IPS-20b (cell line): ENCODE data around the gene POU2AF1.

Experiments
- H3K27ac ChIP-seq: one replicate; pipeline ENCODE4 v1.5.1; 2013; ENCODE audit warnings: low read length
- H3K27me3 ChIP-seq: 2 replicates; pipeline ENCODE4 v1.6.1; 2013; ENCODE audit warnings: mild to moderate bottlenecking, low read length, inconsistent platforms; ENCODE audit not compliant: insufficient read depth
- H3K36me3 ChIP-seq: 2 replicates; pipeline ENCODE4 v1.6.1; 2013; ENCODE audit warnings: low read depth, mild to moderate bottlenecking, inconsistent platforms, low read length, moderate library complexity; ENCODE audit not compliant: insufficient read depth
- H3K4me1 ChIP-seq: 2 replicates; pipeline ENCODE4 v1.6.1; 2013; ENCODE audit warnings: mild to moderate bottlenecking, control low read depth, inconsistent platforms, low read length, moderate library complexity; ENCODE audit not compliant: insufficient read depth
- H3K4me3 ChIP-seq: 2 replicates; pipeline ENCODE4 v1.5.1; 2013; ENCODE audit warnings: mild to moderate bottlenecking, low read length, inconsistent platforms
- H3K9ac ChIP-seq: 2 replicates; pipeline ENCODE4 v1.6.1; 2013; ENCODE audit warnings: low read depth, mild to moderate bottlenecking, inconsistent platforms, low read length, moderate library complexity
- H3K9me3 ChIP-seq: 2 replicates; pipeline ENCODE4 v1.6.1; 2013; ENCODE audit warnings: mild to moderate bottlenecking, low read depth, low read length, inconsistent platforms; ENCODE audit not compliant: insufficient read depth

Gene POU2AF1

GRCh38 chr11:111355956-111356659 lies 23.0 kb downstream of the POU2AF1 start:
- H3K9ac ChIP-seq: no peak overlapping the region
- H3K27me3 ChIP-seq: no peaks in the 10 kb centered on the region
- H3K27ac ChIP-seq: no peak overlapping the region
- H3K9me3 ChIP-seq: no peaks in the 10 kb centered on the region
- no peaks in the 10 kb centered on the region for H3K4me1 ChIP-seq
- no peaks in the 10 kb centered on the region for H3K36me3 ChIP-seq
- no peak overlapping the region for H3K4me3 ChIP-seq

- no peaks in the 10 kb centered on the region for H3K36me3 ChIP-seq
- H3K27me3 ChIP-seq: no peaks in the 10 kb centered on the region
- no peak overlapping the region for H3K27ac ChIP-seq
- H3K9ac ChIP-seq: no peak overlapping the region
- H3K4me1 ChIP-seq: no peaks in the 10 kb centered on the region
- no peaks in the 10 kb centered on the region for H3K9me3 ChIP-seq
- H3K4me3 ChIP-seq: no peak overlapping the region
These were observed 24.0 kb downstream of the POU2AF1 start for GRCh38 chr11:111355101-111355500.

GRCh38 chr11:111354601-111354891 lies 24.5 kb downstream of the POU2AF1 start:
- H3K9ac ChIP-seq: no peak overlapping the region
- H3K27me3 ChIP-seq: no peaks in the 10 kb centered on the region
- no peak overlapping the region for H3K4me3 ChIP-seq
- no peaks in the 10 kb centered on the region for H3K36me3 ChIP-seq
- H3K4me1 ChIP-seq: no peaks in the 10 kb centered on the region
- H3K9me3 ChIP-seq: no peaks in the 10 kb centered on the region
- H3K27ac ChIP-seq: no peak overlapping the region

- Histone ChIP-seq H3K4me1 (no peaks in the 10 kb centered on the region), H3K4me3 (no peak overlapping the region), H3K36me3 (no peaks in the 10 kb centered on the region), H3K9me3 (no peaks in the 10 kb centered on the region), H3K27ac (no peak overlapping the region), H3K9ac (no peak overlapping the region), H3K27me3 (no peaks in the 10 kb centered on the region)
These were observed 25.1 kb downstream of the POU2AF1 start for GRCh38 chr11:111353776-111354600.

- no peak overlapping the region for H3K9ac ChIP-seq
- H3K4me3 ChIP-seq: no peak overlapping the region
- H3K36me3 ChIP-seq: no peaks in the 10 kb centered on the region
- no peaks in the 10 kb centered on the region for H3K4me1 ChIP-seq
- H3K27ac ChIP-seq: no peak overlapping the region
- no peaks in the 10 kb centered on the region for H3K9me3 ChIP-seq
- H3K27me3 ChIP-seq: no peaks in the 10 kb centered on the region
These were observed 26.0 kb downstream of the POU2AF1 start for GRCh38 chr11:111352935-111353710.

GRCh38 chr11:111352231-111352746 lies 26.8 kb downstream of the POU2AF1 start:
- H3K4me3 ChIP-seq: no peak overlapping the region
- no peaks in the 10 kb centered on the region for H3K36me3 ChIP-seq
- H3K9me3 ChIP-seq: no peaks in the 10 kb centered on the region
- no peaks in the 10 kb centered on the region for H3K27me3 ChIP-seq
- no peak overlapping the region for H3K9ac ChIP-seq
- H3K27ac ChIP-seq: no peak overlapping the region
- H3K4me1 ChIP-seq: no peaks in the 10 kb centered on the region

GRCh38 chr11:111351374-111352055 lies 27.6 kb downstream of the POU2AF1 start:
- H3K36me3 ChIP-seq: no peaks in the 10 kb centered on the region
- peaks cover 5% of the 10 kb centered on the region; the same call in 1 of the 2 replicates for H3K4me1 ChIP-seq
- H3K27me3 ChIP-seq: no peaks in the 10 kb centered on the region
- no peaks in the 10 kb centered on the region for H3K9me3 ChIP-seq
- no peak overlapping the region for H3K9ac ChIP-seq
- no peak overlapping the region for H3K4me3 ChIP-seq
- H3K27ac ChIP-seq: no peak overlapping the region

- H3K27ac ChIP-seq: no peak overlapping the region
- H3K9ac ChIP-seq: no peak overlapping the region
- no peaks in the 10 kb centered on the region for H3K27me3 ChIP-seq
- H3K36me3 ChIP-seq: no peaks in the 10 kb centered on the region
- no peak overlapping the region for H3K4me3 ChIP-seq
- H3K9me3 ChIP-seq: no peaks in the 10 kb centered on the region
- H3K4me1 ChIP-seq: peaks cover 6% of the 10 kb centered on the region; the same call in 1 of the 2 replicates
These were observed 28.3 kb downstream of the POU2AF1 start for GRCh38 chr11:111350811-111351210.

- peaks cover 6% of the 10 kb centered on the region; the same call in 1 of the 2 replicates for H3K4me1 ChIP-seq
These were observed 29.8 kb downstream of the POU2AF1 start for GRCh38 chr11:111349191-111349695.

GRCh38 chr11:111348147-111348546 lies 30.9 kb downstream of the POU2AF1 start:
- no peak overlapping the region for H3K4me3 ChIP-seq
- H3K9me3 ChIP-seq: no peaks in the 10 kb centered on the region
- H3K9ac ChIP-seq: no peak overlapping the region
- H3K27ac ChIP-seq: no peak overlapping the region
- H3K36me3 ChIP-seq: no peaks in the 10 kb centered on the region
- H3K4me1 ChIP-seq: peaks cover 6% of the 10 kb centered on the region; the same call in 1 of the 2 replicates
- H3K27me3 ChIP-seq: no peaks in the 10 kb centered on the region

More at GRCh38 chr11:111349191-111349695, 29.8 kb downstream of the POU2AF1 start:
- Histone ChIP-seq H3K27me3 (no peaks in the 10 kb centered on the region), H3K9me3 (no peaks in the 10 kb centered on the region), H3K9ac (no peak overlapping the region), H3K36me3 (no peaks in the 10 kb centered on the region), H3K27ac (no peak overlapping the region), H3K4me3 (no peak overlapping the region)

- peaks cover 6% of the 10 kb centered on the region; the same call in 1 of the 2 replicates for H3K4me1 ChIP-seq
- no peaks in the 10 kb centered on the region for H3K27me3 ChIP-seq
- H3K36me3 ChIP-seq: no peaks in the 10 kb centered on the region
- no peaks in the 10 kb centered on the region for H3K9me3 ChIP-seq
- H3K4me3 ChIP-seq: no peak overlapping the region
- no peak overlapping the region for H3K9ac ChIP-seq
- no peak overlapping the region for H3K27ac ChIP-seq
These were observed 31.4 kb downstream of the POU2AF1 start for GRCh38 chr11:111347723-111348115.
